Uterus (tissue), 4 donors: Measurements from ENCODE around the gene PRXL2A. TPM values are rescaled to one million over a fixed set of nuclear protein-coding genes. Genes with fewer than 3 reads are reported as not detected.

ENCODE experiments used
- DNase-seq, 2 donors: peaks; one replicate each; pipeline ENCODE4 v3.0.0-alpha.2; 2019 to 2020
- H3K27ac ChIP-seq, 2 donors: fragments of 200-600 bp; sonication (generic); 1 replicate in 1 of 2; 2 replicates in 1 of 2; pipeline ENCODE4 v1.5.1; 2016 to 2018
- H3K27me3 ChIP-seq, 2 donors: fragments of 200-600 bp; sonication (generic); one replicate each; pipeline ENCODE4 v1.5.1; 2018 to 2019; ENCODE audit warnings: control low read depth in 1 of 2
- H3K36me3 ChIP-seq, 2 donors: fragments of 200-600 bp; sonication (generic); one replicate each; pipeline ENCODE4 v1.5.1; 2019; ENCODE audit warnings: control low read depth in 1 of 2
- H3K4me1 ChIP-seq, 2 donors: fragments of 200-600 bp; sonication (generic); one replicate each; pipeline ENCODE4 v1.5.1; 2018 to 2019; ENCODE audit warnings: control low read depth in 1 of 2
- H3K4me3 ChIP-seq, 2 donors: fragments of 200-600 bp; sonication (generic); 1 replicate in 1 of 2; 2 replicates in 1 of 2; pipeline ENCODE4 v1.5.1; 2018 to 2019; ENCODE audit warnings: mild to moderate bottlenecking in 1 of 2
- H3K9me3 ChIP-seq, 2 donors: fragments of 200-600 bp; sonication (generic); one replicate each; pipeline ENCODE4 v1.5.1; 2019; ENCODE audit warnings: control low read depth in 1 of 2
- POLR2A ChIP-seq, 2 donors: fragments of 450-650 bp; IDR thresholded peaks; one replicate each; pipeline ENCODE4 v1.6.1; 2016; ENCODE audit warnings: antibody characterized with exemption in 2 of 2, mild to moderate bottlenecking in 1 of 2, moderate library complexity in 1 of 2
- intact Hi-C: fragments of 100-400 bp; cut with DNase I; formaldehyde crosslinking; loops from one replicate; pipeline ENCODE4 v1.15.1; 2023; ENCODE audit warnings: low total_unique reads
- total RNA-seq, 4 donors: library from RNA; depleted of rRNA in 3 of 4; stranded (reverse); fragments of >200 nt in 3 of 4; gene quantifications; one replicate each; pipeline versions ENCODE4 v1.1.0 to v1.2.4, GENCODE V29; 2014 to 2023
- TF ChIP-seq, protein P1 (sequence below), 4 experiments: fragments of 200-600 bp in 2 of 4; fragments of 450-650 bp in 2 of 4; sonication (generic) in 2 of 4; IDR thresholded peaks; one replicate each; pipeline ENCODE4 v1.5.1; 2016 to 2019; ENCODE audit warnings: antibody characterized with exemption in 4 of 4, mild to moderate bottlenecking in 2 of 4, moderate library complexity in 1 of 4
- donor health status: DM: yes; HTN: yes; CAD: no.

PRXL2A gene
- total RNA-seq, 4 donors from 2014 or later: 12.3 to 70.7 (median 50.9) TPM

DNA sequence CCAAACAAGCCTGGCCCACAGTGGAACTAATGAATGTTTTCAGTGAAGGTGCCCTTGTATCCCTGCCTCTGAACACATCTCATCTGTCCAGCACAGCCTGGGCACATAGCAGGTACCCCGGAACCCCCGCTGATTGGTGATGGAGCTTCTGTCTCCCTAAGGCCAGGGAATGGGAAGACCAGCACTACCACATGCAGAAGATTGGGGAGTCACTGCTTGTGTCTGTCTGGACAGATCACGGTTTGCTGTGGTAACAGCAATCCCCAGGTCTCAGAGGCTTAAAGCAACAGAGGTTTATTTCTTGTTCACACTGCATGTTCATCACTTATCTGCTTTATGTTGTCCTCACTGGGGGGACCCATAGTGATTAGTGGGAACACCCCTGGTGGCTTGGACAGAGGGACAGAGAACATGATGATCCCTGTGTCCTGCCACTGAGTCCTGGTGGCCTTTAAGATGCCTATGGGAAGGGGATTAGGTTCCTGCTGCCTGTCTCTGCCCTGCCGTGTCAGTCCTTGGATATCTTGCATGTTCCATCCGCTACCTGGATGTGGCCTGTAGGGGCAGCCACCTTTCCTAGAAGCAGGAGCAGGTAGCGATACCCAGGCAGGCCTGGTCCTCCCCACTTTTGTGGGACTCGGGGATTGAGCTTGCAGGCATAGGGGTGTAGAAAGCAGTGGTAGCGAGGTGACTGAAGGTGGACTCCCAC is 49.4 kb downstream of the PRXL2A start:
- TF ChIP-seq, protein P1, sequence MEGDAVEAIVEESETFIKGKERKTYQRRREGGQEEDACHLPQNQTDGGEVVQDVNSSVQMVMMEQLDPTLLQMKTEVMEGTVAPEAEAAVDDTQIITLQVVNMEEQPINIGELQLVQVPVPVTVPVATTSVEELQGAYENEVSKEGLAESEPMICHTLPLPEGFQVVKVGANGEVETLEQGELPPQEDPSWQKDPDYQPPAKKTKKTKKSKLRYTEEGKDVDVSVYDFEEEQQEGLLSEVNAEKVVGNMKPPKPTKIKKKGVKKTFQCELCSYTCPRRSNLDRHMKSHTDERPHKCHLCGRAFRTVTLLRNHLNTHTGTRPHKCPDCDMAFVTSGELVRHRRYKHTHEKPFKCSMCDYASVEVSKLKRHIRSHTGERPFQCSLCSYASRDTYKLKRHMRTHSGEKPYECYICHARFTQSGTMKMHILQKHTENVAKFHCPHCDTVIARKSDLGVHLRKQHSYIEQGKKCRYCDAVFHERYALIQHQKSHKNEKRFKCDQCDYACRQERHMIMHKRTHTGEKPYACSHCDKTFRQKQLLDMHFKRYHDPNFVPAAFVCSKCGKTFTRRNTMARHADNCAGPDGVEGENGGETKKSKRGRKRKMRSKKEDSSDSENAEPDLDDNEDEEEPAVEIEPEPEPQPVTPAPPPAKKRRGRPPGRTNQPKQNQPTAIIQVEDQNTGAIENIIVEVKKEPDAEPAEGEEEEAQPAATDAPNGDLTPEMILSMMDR (IDR thresholded peaks at IDR 0.05): no peak
- TF ChIP-seq POLR2A (IDR thresholded peaks at IDR 0.05): no peak
- no peak for DNase-seq
- intact Hi-C loops: loop anchor here (5.0 kb wide), 1 partner anchor 45 kb away; no protein-coding TSS in a partner anchor
- H3K27me3 ChIP-seq: no peaks in the 10 kb centered on the region
- H3K4me3 ChIP-seq: no peak overlapping the region
- H3K36me3 ChIP-seq: no peaks in the 10 kb centered on the region
- peak overlapping the region in 1 of 2 donors; percentile 83 for H3K27ac ChIP-seq
- H3K9me3 ChIP-seq: no peaks in the 10 kb centered on the region
- peaks cover 8 to 16% of the 10 kb centered on the region in 2 donors for H3K4me1 ChIP-seq

DNA sequence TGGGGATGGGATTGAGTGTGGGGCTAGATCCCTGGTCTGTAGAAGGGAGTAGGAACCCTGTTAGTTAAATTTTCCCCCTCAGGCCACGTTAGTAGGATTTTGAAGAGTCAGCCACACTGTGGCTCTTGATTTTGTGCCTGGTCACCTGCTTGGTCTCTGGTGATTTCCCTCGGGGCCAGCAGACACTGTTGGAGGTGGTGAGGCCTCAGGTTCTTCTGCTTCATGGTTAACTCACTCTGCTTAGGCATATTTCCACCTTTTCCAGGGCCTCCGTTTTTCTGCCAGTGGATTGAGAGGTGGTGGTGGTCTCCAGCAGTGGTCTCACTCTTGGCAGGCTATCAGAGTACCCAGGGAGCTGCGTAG is 49.9 kb downstream of the PRXL2A start:
- TF ChIP-seq POLR2A (IDR thresholded peaks at IDR 0.05): no peak
- Histone ChIP-seq H3K27me3 (no peaks in the 10 kb centered on the region), H3K36me3 (no peaks in the 10 kb centered on the region), H3K4me3 (no peak overlapping the region), H3K4me1 (peaks cover 8 to 14% of the 10 kb centered on the region in 2 donors), H3K27ac (peak overlapping the region in 1 of 2 donors; percentile 83), H3K9me3 (no peaks in the 10 kb centered on the region)
- DNase-seq: no peak
- intact Hi-C loops: loop anchor here (5.0 kb wide), 1 partner anchor 44 kb away; no protein-coding TSS in a partner anchor

DNA sequence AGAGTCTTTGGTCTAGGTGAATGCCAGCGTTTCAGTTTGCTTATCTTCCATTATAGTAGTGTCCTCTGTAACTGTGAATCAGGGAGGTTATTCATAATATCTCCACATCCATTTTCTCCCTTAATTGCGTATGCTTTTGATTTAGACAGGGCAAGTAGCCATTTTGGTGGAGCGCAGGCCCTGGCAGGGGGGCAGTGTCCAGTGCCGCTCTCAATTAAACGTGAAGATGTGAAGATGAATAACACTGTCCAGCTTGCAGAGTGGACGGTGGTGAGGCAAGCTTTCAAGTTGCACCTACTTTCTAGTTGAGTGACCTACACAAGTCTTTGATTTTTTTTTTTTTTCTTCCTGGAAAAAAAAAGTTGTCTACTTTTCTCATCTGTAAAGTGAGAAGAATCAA is 50.3 kb downstream of the PRXL2A start:
- no peak for DNase-seq
- peak overlapping the region; percentile 42 to 83 for H3K27ac ChIP-seq
- no peaks in the 10 kb centered on the region for H3K9me3 ChIP-seq
- intact Hi-C loops: loop anchor here (5.0 kb wide), 1 partner anchor 44 kb away; no protein-coding TSS in a partner anchor
- TF ChIP-seq POLR2A (IDR thresholded peaks at IDR 0.05): no peak
- TF ChIP-seq, protein P1 (IDR thresholded peaks at IDR 0.05): no peak
- H3K4me3 ChIP-seq: no peak overlapping the region
- no peaks in the 10 kb centered on the region for H3K27me3 ChIP-seq
- H3K4me1 ChIP-seq: peaks cover 8 to 14% of the 10 kb centered on the region in 2 donors
- no peaks in the 10 kb centered on the region for H3K36me3 ChIP-seq

DNA sequence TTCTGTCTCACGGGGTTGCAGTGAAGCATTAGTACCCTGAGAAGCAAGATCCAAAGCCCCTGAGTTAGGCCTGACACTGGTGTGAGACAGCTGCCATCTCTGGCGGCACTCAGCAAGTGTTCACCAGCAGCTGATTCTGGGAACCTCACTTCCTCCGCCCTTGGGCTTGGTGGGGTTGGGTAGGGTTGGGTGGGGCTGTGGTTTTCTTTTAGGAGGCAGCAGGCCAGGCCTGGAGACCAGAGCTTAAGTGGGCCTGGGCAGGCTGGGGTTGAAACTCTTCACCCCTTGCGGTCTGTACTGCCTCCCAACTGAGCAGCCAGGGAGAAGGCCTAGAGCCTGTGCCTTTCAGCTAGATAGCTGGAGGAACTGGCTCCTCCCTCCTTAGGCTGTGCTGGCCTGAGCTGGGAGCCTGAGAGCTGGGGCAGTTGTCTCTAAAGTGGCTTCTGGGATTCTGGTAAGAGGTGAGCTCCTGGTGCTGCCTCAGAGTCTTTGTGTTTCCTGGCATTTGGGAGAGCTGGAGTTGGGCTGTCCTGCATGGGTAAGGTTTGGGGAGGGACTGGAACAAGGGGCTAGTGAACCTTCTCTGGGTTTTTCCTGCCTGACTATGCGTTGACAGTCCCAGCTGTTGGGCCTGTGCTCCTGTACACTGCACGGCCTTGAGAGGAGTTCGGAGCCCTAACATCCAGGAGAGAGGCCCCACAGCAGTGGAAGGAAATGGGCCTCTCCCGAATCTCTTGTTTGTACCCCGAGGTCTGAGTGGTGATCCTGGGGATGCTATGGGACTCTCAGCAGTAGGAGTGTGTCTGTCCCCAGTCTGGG is 50.9 kb downstream of the PRXL2A start:
- intact Hi-C loops: loop anchor here (5.0 kb wide), 1 partner anchor 43 kb away; no protein-coding TSS in a partner anchor
- TF ChIP-seq POLR2A (IDR thresholded peaks at IDR 0.05): no peak
- TF ChIP-seq, protein P1 (IDR thresholded peaks at IDR 0.05): no peak
- Histone ChIP-seq H3K27ac (peak overlapping the region; percentile 42 to 83), H3K27me3 (no peaks in the 10 kb centered on the region), H3K36me3 (no peaks in the 10 kb centered on the region), H3K9me3 (no peaks in the 10 kb centered on the region), H3K4me1 (peaks cover 8 to 20% of the 10 kb centered on the region in 2 donors), H3K4me3 (no peak overlapping the region)
- DNase-seq: peak in 1 of 2 donors; percentile 36

DNA sequence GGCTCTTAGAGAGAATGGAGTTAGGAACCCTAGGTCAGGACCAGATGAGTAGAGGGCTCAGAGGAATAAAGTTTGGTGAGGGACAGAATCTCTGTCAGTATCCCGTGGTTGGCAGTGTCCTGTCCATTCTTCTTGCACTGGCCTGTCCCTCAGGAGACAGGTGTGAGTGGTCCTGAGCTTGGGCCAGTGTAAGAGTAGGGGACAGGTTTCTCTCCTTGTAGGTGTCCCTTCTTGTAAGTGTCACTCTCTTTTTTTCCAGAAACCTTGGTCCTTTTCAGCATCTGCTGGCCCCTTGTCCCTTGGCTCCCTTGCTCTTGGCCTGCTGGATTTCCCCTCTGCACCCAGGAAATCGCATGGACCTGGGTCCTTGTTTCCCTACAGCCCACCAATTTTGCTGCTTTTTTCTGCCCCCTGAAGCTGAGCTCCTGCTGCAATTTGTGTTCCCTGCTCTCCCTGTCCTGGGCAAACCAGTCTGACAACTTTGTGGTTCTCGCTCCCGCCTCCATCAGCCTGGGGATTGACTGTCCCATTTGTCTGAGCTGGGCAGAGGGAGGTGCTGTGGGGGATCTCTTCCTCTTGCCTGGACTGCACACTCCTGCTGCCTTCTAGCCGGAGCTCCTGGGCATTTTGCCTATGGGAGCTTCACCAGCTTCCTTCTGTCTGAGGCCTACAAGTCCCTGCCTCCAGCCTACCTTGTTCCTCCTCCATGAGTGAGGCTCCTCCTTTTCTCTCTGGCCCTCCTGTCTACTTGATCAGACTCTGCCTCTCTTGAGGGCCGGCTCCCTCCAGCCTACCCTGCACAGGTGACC is 52.3 kb downstream of the PRXL2A start:
- Histone ChIP-seq H3K4me3 (no peak overlapping the region), H3K36me3 (no peaks in the 10 kb centered on the region), H3K27me3 (no peaks in the 10 kb centered on the region), H3K9me3 (no peaks in the 10 kb centered on the region), H3K27ac (peak overlapping the region; percentile 62 to 83), H3K4me1 (peaks cover 8 to 28% of the 10 kb centered on the region in 2 donors)
- TF ChIP-seq, protein P1 (IDR thresholded peaks at IDR 0.05): no peak
- no peak for TF ChIP-seq POLR2A (IDR thresholded peaks at IDR 0.05)
- intact Hi-C loops: no loop called here
- peak in 1 of 2 donors; percentile 46 for DNase-seq
